Right lobe of liver (tissue), 6 donors: ENCODE results near the gene ROCK2. TPM values are rescaled to one million over a fixed set of nuclear protein-coding genes. Genes with fewer than 3 reads are reported as not detected.
"Not testable (repeated sequence)": the region's sequence is repeated elsewhere in the genome, so short reads cannot be mapped to it uniquely, and the experiment has no call there.

Source experiments
- ATAC-seq, 4 donors: fragments of 200-7000 bp; cut with Tn5 transposase; one replicate each; pipeline ENCODE4 v1.9.1; 2020; ENCODE audit warnings: mild to moderate bottlenecking in 4 of 4, moderate library complexity in 4 of 4
- DNase-seq, 3 donors: peaks; one replicate each; pipeline ENCODE4 v3.0.0-alpha.2; 2020
- H3K27ac ChIP-seq, 3 donors: fragments of 200-600 bp; one replicate each; pipeline ENCODE4 v1.8.0; 2022
- H3K27me3 ChIP-seq, 2 donors: fragments of 200-600 bp; one replicate each; pipeline ENCODE4 v1.8.0; 2022
- H3K36me3 ChIP-seq, 4 donors: fragments of 200-600 bp; sonication (generic) in 1 of 4; one replicate each; pipeline versions ENCODE4 v1.5.1 to v1.8.0; 2017 to 2022; ENCODE audit warnings: control low read depth in 1 of 4
- H3K4me1 ChIP-seq, 4 donors: fragments of 200-600 bp; sonication (generic) in 1 of 4; one replicate each; pipeline versions ENCODE4 v1.5.1 to v1.8.0; 2017 to 2022; ENCODE audit warnings: control low read depth in 1 of 4
- H3K4me3 ChIP-seq, 3 donors: fragments of 200-600 bp; one replicate each; pipeline ENCODE4 v1.8.0; 2022
- H3K9me3 ChIP-seq, 4 donors: fragments of 200-600 bp; sonication (generic) in 1 of 4; one replicate each; pipeline versions ENCODE4 v1.5.1 to v1.8.0; 2017 to 2022; ENCODE audit warnings: control low read depth in 1 of 4
- POLR2A ChIP-seq: fragments of 450-650 bp; IDR thresholded peaks from one replicate; pipeline ENCODE4 v1.6.1; 2017; ENCODE audit warnings: antibody characterized with exemption, mild to moderate bottlenecking
- WGBS: methylation state at CpG from one replicate; pipeline ENCODE4 v1.1.6; 2018; ENCODE audit warnings: low coverage, low lambda C conversion rate; ENCODE audit not compliant: insufficient coverage; ENCODE audit errors: missing lambda C conversion rate; 5-methylcytosine and 5-hydroxymethylcytosine counted together
- intact Hi-C, 2 donors: fragments of 100-400 bp; cut with DNase I; formaldehyde crosslinking; loops; one replicate each; pipeline versions ENCODE4 v1.11.2 to v1.14.1; 2022
- total RNA-seq, 6 experiments: library from RNA; depleted of rRNA in 2 of 6; stranded (reverse); fragments of >200 nt in 2 of 6; fragmentation: NEBNext Ultra II Directional in 3 of 6; extraction: Animal tissue kit (Norgen Biotek cat#: 25700) in 3 of 6; gene quantifications; one replicate each; pipeline versions ENCODE4 v1.1.0 to v1.2.4, GENCODE V29; 2016 to 2023
- TF ChIP-seq, protein P1 (sequence below), 4 donors: fragments of 200-600 bp in 3 of 4; fragments of 450-650 bp in 1 of 4; IDR thresholded peaks; one replicate each; pipeline versions ENCODE4 v1.5.1 to v1.8.0; 2016 to 2022; ENCODE audit warnings: antibody characterized with exemption in 4 of 4, mild to moderate bottlenecking in 2 of 4
- donor health status: DM: no; HTN: yes; CAD: no.
- donor health status: DM: no; HTN: no; CAD: no.
- donor health status: DM: no; HTN: no; CAD: no.
- donor health status: DM: no; HTN: yes; CAD: no.
- donor health status: DM: no; HTN: yes; CAD: no.

The ROCK2 gene
- total RNA-seq, 6 experiments from 2014 or later = 11.6 to 23.9 (median 19.8) TPM

DNA sequence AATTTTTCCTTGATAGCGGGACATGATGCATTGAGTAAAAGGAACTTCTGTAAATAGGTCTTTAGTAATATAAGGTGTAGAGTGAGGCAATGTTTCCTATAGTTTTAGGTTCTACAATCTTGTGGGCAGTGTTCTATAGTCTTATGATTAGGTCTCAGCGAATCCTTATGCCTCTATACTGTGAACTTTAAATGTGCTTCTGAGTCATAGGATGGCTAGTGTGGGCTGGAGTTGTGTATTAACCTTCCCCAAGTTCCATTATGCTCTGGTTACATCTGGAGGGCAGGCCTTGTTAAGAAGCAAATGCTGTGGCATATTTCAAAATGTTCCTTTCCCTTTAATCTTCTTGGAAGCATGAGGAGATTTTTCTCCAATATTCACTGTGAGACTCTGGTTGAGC is 73.5 kb downstream of the ROCK2 start:
- Histone ChIP-seq H3K27me3 (no peaks in the 10 kb centered on the region), H3K4me3 (no peak overlapping the region), H3K36me3 (no peaks in the 10 kb centered on the region), H3K9me3 (no peaks in the 10 kb centered on the region), H3K27ac (no peak overlapping the region), H3K4me1 (no peaks in the 10 kb centered on the region)
- ATAC-seq (peak in 1 of 4 donors; percentile 14), DNase-seq (no peak)
- intact Hi-C loops = no loop called here
- TF ChIP-seq, protein P1, sequence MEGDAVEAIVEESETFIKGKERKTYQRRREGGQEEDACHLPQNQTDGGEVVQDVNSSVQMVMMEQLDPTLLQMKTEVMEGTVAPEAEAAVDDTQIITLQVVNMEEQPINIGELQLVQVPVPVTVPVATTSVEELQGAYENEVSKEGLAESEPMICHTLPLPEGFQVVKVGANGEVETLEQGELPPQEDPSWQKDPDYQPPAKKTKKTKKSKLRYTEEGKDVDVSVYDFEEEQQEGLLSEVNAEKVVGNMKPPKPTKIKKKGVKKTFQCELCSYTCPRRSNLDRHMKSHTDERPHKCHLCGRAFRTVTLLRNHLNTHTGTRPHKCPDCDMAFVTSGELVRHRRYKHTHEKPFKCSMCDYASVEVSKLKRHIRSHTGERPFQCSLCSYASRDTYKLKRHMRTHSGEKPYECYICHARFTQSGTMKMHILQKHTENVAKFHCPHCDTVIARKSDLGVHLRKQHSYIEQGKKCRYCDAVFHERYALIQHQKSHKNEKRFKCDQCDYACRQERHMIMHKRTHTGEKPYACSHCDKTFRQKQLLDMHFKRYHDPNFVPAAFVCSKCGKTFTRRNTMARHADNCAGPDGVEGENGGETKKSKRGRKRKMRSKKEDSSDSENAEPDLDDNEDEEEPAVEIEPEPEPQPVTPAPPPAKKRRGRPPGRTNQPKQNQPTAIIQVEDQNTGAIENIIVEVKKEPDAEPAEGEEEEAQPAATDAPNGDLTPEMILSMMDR (IDR thresholded peaks at IDR 0.05) = no peak
- no peak for TF ChIP-seq POLR2A
- 86% methylated on average over 2 of the region's 2 CpGs for WGBS

DNA sequence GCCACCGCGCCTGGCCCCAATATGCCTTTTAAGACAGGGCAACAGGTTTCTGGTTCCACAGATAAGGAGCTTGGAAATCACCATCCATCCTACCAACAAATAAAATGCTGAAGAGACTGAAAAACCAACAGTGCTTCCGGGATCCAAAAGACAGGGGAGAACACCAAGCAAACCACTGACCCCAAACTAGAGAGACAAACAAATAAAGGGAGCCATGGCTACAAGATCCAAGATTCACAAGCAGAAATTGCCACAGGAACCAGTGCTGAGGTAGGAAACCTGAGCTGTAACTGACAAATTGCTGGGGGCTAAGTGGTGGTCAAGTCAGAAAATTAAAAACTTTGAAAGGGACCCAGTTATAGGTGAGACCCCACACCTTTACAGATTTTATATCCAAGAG is 76.5 kb downstream of the ROCK2 start:
- WGBS = 100% methylated on average over 2 of the region's 3 CpGs
- ATAC-seq (no peak), DNase-seq (no peak)
- Histone ChIP-seq H3K4me1 (no peaks in the 10 kb centered on the region), H3K27ac (no peak overlapping the region), H3K36me3 (no peaks in the 10 kb centered on the region), H3K27me3 (no peaks in the 10 kb centered on the region), H3K4me3 (no peak overlapping the region), H3K9me3 (no peaks in the 10 kb centered on the region)
- TF ChIP-seq, protein P1 (IDR thresholded peaks at IDR 0.05) = no peak
- TF ChIP-seq POLR2A = no peak
- intact Hi-C loops = no loop called here

DNA sequence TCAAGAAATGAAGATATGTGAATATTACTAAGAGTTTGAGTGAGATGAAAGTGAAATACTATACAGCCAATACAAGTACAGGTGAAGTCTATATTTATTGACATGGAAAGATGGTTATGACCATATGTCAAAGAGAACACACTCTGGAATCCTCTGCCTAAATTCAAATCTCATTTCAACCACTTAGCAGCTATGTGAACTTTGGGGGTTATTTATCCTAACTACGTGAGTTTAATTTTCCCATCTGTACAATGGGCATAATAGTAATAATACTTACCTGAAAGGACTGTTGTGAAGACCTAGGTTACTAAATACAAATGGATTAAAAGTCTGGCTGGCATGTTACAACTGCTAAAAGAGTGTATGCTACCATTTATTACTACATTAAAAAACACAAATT is 79.6 kb downstream of the ROCK2 start:
- WGBS = 100% methylated on average over 1 of the region's 1 CpG
- Histone ChIP-seq H3K27ac (no peak overlapping the region), H3K36me3 (no peaks in the 10 kb centered on the region), H3K4me1 (no peaks in the 10 kb centered on the region), H3K9me3 (no peaks in the 10 kb centered on the region), H3K27me3 (no peaks in the 10 kb centered on the region), H3K4me3 (no peak overlapping the region)
- intact Hi-C loops = no loop called here
- no peak for TF ChIP-seq POLR2A
- TF ChIP-seq, protein P1 (IDR thresholded peaks at IDR 0.05) = no peak
- DNase-seq (no peak), ATAC-seq (no peak)

DNA sequence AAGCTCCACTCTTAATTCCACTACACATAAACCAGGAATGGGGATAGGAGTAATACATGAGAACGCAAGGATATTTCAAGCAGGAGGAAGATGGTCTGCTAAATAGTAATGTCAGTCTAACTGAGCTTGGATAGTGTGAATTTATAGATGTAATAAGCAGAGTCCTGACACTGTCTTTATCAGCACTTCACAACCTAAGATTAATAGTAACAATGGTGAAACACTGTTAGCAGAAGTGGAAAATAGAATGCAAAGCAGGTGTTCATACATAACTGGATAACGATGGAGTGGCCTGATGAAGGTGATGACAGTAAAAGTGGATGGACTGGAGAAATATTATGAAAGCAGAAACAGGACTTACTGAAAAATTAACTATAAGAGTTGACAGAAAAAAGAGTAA is 80.4 kb downstream of the ROCK2 start:
- no peaks in the 10 kb centered on the region for H3K4me1 ChIP-seq
- intact Hi-C loops = no loop called here
- no peak overlapping the region for H3K4me3 ChIP-seq
- no peak overlapping the region for H3K27ac ChIP-seq
- H3K9me3 ChIP-seq = no peaks in the 10 kb centered on the region
- ATAC-seq (no peak), DNase-seq (no peak)
- H3K36me3 ChIP-seq = no peaks in the 10 kb centered on the region
- TF ChIP-seq, protein P1 (IDR thresholded peaks at IDR 0.05) = no peak
- TF ChIP-seq POLR2A = no peak
- 88% methylated on average over 2 of the region's 2 CpGs for WGBS
- H3K27me3 ChIP-seq = no peaks in the 10 kb centered on the region

DNA sequence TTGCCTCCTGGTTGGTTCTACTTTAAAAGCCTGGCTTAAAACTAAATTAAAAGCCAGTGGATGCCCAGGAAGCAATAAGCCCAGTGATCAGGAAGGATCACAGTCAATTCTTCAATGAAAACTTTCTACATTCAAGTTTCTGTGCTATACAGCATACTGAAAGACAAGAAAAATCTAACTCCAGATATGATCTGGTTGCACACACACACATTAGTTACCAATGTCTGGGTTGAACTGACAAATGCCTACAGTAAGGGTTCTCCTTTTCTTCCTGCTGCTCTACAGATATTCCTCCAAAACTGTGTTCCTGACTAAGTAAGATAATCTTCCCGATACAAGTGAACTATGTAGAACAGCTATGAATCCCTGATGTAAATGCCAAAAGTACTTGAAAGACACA is 81.3 kb downstream of the ROCK2 start:
- 86% methylated on average over 1 of the region's 1 CpG for WGBS
- no peak overlapping the region for H3K27ac ChIP-seq
- DNase-seq (no peak), ATAC-seq (no peak)
- H3K4me1 ChIP-seq = no peaks in the 10 kb centered on the region
- intact Hi-C loops = no loop called here
- H3K4me3 ChIP-seq = no peak overlapping the region
- H3K9me3 ChIP-seq = no peaks in the 10 kb centered on the region
- TF ChIP-seq, protein P1 (IDR thresholded peaks at IDR 0.05) = no peak
- TF ChIP-seq POLR2A = no peak
- H3K27me3 ChIP-seq = no peaks in the 10 kb centered on the region
- H3K36me3 ChIP-seq = no peaks in the 10 kb centered on the region

DNA sequence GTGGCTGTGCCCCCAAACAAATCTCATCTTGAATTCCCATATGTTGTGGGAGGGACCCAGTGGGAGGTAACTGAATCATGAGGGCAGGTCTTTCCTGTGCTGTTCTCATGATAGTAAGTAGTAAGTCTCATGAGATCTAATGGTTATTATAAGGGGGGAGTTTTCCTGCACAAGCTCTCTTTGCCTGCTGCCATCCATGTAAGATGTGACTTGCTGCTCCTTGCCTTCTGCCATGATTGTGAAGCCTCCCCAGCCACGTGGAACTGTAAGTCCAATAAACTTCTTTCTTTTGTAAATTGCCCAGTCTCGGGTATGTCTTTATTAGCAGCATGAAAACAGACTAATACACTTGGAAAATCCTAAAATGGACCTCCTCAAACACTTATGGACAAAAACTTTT is 82.0 kb downstream of the ROCK2 start:
- DNase-seq, intact Hi-C loops, H3K27me3 ChIP-seq, H3K4me1 ChIP-seq, H3K9me3 ChIP-seq, H3K27ac ChIP-seq, ATAC-seq, H3K4me3 ChIP-seq, H3K36me3 ChIP-seq: not testable (repeated sequence)
- WGBS = 90% methylated on average over 2 of the region's 2 CpGs

DNA sequence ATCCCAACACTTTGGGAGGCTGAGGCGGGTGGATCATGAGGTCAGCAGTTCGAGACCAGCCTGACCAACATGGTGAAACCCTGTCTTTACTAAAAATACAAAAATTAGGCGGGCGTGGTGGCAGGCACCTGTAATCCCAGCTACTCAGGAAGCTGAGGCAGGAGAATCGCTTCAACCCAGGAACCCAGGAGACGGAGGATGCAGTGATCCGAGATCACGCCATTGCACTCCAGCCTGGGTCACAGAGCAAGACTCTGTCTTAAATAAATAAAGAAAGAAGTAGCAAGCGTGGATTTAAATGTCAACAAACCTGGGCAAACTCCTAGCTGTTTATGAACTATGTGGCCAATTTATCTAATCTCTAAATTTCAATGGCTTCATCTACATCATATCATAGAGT is 82.9 kb downstream of the ROCK2 start:
- H3K36me3 ChIP-seq, intact Hi-C loops, DNase-seq, H3K4me3 ChIP-seq, H3K27me3 ChIP-seq, H3K4me1 ChIP-seq, H3K9me3 ChIP-seq, H3K27ac ChIP-seq, ATAC-seq: not testable (repeated sequence)
- 88% methylated on average over 9 of the region's 9 CpGs for WGBS
